GM18951 (cell line): ENCODE data around the gene CALHM4.

Source experiments
- POLR2A ChIP-seq: IDR thresholded peaks from 4 replicates; pipeline ENCODE4 v1.6.1; 2011; ENCODE audit warnings: mild to moderate bottlenecking; ENCODE audit not compliant: insufficient read length, insufficient read depth; ENCODE audit errors: extremely low read depth
- in situ Hi-C: fragments of 300-500 bp; cut with MboI; formaldehyde crosslinking; loops from one replicate; pipeline ENCODE4 v1.12.0; 2022; ENCODE audit warnings: low sequenced_read_pairs, mixed read lengths, inconsistent platforms; ENCODE audit not compliant: unreplicated experiment

Gene CALHM4

DNA sequence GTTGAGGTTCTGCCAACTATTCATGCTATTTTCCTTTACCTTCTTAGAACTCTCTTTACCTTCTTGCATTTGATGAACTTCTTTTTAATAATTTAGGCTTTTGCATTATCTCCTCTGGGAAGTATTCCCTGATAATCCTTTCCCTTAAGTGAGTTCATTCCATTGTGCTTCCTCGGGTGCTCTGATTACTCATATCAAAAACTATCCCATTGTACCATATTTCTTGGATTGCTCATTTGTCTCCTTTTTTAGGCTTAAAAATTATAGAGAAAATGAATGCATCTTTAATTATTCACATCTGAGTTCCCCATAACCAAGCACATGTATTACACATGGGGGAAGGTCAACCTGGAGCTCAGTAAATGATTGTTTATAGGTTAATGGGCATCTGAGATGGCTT, 2.5 kb downstream of the CALHM4 start:
- in situ Hi-C loops, result loop anchor here (25.0 kb wide), 1 partner anchor 544 kb away; no protein-coding TSS in a partner anchor
- no peak for TF ChIP-seq POLR2A

DNA sequence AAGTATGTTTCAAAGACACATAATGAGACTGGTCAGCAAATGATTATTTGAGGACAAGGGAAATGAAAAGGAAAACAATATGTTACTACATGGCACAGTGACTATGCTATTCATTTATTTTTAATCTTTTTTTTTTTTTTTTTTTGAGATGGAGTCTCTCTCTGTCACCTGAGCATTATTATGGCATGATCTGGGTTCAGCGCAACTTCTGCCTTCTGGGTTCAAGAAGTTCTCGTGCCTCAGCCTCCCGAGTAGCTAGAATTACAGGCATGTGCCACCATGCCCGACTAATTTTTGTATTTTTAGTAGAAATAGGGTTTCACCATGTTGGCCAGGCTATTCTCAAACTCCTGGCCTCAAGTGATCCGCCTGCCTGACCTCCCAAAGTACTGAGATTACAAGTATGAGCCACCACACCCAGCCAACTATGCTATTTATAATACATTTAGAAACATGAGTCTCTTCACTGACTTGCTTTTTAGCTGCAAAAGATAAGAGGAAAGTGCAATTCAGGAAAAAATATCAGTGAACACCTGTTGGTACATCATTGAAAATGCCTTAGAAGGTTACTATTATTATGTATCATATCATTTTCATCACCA, 3.4 kb downstream of the CALHM4 start:
- TF ChIP-seq POLR2A, result no peak
- in situ Hi-C loops, result loop anchor here (25.0 kb wide), 1 partner anchor 545 kb away; no protein-coding TSS in a partner anchor

DNA sequence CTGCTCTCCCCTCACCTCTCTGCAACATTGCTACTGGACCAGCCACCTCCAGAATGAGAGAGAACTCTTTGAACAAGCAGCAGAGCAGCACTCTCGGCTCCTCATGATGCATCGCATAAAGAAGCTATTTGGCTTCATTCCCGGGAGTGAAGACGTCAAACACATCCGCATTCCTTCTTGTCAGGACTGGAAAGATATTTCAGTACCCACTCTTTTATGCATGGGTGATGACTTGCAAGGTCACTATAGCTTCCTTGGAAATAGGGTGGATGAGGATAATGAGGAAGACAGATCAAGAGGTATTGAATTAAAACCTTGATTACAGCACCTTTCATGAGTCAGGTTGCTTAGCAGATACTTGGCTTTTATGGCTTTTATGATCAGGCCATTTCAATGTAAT, 4.3 kb downstream of the CALHM4 start:
- no peak for TF ChIP-seq POLR2A
- in situ Hi-C loops, result loop anchor here (25.0 kb wide), 1 partner anchor 546 kb away; no protein-coding TSS in a partner anchor

DNA sequence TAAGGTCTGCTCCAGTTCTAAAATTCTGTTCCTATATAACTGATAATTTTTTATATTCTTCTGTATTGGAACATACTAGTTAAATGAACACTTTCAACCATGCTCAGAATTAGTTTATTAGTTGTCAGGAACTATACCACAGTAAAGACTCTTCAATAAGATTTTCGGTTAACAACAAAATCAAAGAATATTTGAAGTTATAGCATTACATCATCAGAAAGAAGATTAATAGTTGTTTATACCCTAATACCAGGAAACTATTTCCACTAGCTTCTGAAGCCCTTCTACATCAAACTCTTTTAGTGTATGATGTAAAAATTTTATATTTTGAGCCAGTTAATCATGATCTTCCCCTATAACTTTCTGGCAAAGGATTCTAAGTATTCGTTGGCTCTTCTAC, 6.6 kb downstream of the CALHM4 start:
- no peak for TF ChIP-seq POLR2A
- in situ Hi-C loops, result loop anchor here (25.0 kb wide), 1 partner anchor 548 kb away; no protein-coding TSS in a partner anchor

DNA sequence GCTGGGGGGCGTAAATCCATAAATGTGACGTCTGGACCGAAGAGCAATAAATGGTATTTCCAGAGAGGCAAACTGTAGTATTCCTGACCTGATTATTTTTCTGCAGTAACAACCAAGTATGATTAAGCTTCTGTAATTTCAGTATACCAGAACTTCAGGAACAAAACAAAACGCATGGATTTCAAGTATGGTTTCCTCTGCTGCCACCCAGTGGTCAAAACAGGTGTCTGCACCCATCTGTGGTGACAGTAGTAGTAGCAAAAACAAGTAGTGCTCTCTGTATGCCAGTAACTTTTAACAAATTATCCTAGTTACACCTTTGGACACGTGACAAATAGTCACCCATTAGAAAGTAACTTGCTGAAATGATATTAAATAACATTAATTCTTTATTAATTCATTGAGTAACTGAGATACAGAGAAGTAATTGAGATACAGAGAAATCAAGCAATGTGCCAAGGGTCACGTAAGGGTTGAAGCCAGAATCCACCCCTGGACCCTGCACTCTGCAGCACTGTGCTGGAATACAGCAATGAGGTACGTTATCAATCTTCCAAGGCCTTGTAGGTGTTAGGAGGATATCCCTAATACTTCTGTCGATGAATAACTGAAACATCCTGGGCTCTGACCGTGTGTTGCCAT, 7.9 kb downstream of the CALHM4 start:
- no peak for TF ChIP-seq POLR2A
- in situ Hi-C loops, result loop anchor here (25.0 kb wide), 1 partner anchor 549 kb away; no protein-coding TSS in a partner anchor

DNA sequence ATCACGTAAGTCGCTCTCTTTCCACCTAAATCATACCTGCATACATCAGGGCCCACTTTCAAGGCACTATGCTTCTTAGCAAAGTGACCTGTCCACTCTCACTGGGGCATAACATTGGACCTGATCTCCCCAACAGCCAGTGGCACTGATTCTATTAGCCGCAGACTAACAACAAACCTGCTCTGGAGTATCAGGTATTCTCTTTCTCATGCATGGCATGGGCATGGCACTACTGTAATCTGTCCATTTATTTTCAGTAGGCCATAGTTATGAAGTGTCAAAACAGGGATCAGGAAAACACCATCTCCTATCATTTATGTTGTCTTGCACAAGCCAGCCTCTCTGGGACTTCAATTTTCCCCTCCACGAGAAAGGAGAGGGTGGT, 8.5 kb downstream of the CALHM4 start:
- in situ Hi-C loops, result loop anchor here (25.0 kb wide), 1 partner anchor 550 kb away; no protein-coding TSS in a partner anchor
- no peak for TF ChIP-seq POLR2A

DNA sequence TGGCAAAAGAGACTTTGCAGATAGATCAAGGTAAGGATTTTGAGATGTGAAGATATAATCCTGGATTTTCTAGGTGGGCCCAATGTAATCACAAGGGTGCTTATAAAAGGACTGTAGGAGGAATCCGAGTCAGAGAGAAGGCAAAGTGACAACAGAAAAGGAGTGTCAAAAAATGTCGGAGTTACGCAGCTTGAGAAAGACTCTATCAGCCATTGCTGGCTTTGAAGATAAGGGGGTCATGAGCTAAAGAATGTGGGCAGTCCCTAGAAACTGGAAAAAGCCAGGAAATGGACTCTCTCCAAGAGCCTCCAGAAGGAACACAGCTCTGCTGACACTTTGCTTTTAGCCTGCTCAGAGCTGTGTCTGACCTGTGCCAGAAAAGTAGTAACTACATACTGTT, 9.1 kb downstream of the CALHM4 start:
- TF ChIP-seq POLR2A, result no peak
- in situ Hi-C loops, result loop anchor here (25.0 kb wide), 1 partner anchor 550 kb away; no protein-coding TSS in a partner anchor

DNA sequence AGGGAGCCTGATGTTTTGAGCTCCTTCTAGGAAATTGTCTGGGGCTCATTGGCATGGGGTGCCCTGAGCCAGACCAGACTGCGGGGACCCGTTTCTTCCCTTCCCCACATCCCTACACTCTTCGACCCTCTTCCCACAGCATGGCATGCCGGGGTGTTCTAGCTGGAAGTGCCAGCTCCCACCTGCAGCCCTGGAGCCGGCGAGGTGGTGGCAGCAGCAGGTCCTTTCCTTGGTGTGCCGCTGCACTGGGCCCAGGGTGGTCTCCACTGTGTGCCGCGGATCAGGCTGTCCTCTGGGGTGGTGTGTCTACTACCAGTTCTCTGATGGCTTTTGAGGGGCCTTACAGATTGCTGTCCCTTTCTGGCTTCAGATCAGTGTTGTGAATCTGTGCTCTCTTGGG, 10.3 kb downstream of the CALHM4 start:
- no peak for TF ChIP-seq POLR2A
- in situ Hi-C loops, result loop anchor here (25.0 kb wide), 1 partner anchor 552 kb away; no protein-coding TSS in a partner anchor

DNA sequence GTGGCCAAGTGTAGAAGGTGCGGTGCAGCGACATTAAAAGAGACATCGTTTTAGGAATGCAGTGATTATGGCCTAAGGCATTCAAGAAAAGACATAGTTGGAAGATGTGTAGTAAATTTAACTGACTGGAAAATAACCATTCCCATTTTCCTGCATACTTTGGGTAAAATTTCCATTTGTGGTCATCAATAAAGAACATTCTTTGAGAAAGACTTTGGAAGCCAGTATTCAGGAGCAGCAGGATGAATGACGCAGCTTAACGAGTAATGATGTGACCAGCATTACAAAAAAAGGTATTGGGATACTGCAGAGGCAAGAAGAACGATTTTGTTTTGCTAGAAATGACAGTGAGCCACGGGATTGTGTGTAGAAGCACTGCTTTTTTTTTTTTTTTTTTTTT, 10.8 kb downstream of the CALHM4 start:
- TF ChIP-seq POLR2A, result no peak
- in situ Hi-C loops, result loop anchor here (25.0 kb wide), 1 partner anchor 552 kb away; no protein-coding TSS in a partner anchor

DNA sequence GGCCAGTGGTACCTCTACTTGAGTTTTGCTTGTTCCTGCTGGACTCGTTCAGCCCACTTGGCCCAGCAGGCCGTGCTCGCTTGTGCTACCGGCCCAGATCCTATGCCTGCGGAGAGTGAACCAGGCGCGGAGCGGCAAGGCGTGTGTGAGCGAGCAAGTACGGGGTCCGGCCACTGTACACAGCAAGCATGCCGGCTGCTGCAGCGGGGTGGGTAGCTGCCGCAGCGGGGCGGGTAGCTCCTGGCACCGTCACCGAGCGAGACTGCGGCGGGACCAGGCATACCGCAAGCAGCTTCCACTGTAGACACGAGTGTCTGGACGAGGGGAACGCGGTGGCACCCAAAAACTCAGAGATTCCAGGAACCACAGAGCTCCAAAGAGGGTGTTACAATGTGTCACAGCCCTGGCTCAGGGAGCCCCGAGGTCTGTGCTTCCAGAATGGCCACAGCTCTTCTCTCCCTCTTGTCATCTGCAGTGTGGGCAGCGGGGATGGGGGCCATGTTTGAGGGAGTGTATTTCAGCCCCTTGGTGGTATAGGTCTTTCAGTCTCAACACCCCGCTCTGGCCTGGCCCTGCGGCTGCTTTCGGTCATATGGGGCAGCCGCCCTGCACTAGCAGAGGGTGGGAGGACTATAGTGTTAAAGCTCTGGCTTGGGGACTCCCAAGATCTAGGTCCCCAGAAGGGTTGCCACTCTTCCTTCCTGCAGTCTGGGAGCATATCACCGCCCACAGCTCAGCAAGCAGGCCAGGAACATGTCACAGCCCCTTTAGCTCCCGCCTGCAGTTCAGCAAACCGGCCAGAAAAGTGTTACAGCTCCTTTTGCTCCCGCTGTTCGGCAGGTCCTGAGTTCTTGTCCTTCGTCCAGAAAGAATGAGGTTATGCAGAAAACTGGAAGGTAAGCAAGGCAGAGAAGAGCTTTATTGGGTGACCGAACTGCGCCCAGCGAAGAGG, 11.6 kb downstream of the CALHM4 start:
- in situ Hi-C loops, result loop anchor here (25.0 kb wide), 1 partner anchor 553 kb away; no protein-coding TSS in a partner anchor
- TF ChIP-seq POLR2A, result no peak

DNA sequence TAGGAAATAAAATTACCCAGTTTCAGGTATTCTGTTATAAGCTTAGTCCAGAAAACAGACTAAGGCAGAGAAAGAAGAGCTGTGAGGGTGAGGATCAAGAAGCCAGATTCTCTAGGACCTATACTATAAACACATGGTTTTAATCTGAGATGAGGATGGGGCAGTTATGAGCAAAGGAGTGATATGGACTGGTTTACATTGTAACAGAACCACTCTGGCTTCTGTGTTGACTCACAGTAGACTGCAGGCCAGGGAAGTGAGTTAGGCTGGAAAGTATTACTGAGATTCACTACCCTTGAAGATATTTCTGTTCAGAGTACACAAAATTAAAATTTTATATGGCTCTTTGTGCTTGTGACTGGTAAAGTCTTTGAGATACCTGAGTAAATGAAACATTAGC, 14.6 kb downstream of the CALHM4 start:
- in situ Hi-C loops, result loop anchor here (25.0 kb wide), 1 partner anchor 556 kb away; no protein-coding TSS in a partner anchor
- TF ChIP-seq POLR2A, result no peak

DNA sequence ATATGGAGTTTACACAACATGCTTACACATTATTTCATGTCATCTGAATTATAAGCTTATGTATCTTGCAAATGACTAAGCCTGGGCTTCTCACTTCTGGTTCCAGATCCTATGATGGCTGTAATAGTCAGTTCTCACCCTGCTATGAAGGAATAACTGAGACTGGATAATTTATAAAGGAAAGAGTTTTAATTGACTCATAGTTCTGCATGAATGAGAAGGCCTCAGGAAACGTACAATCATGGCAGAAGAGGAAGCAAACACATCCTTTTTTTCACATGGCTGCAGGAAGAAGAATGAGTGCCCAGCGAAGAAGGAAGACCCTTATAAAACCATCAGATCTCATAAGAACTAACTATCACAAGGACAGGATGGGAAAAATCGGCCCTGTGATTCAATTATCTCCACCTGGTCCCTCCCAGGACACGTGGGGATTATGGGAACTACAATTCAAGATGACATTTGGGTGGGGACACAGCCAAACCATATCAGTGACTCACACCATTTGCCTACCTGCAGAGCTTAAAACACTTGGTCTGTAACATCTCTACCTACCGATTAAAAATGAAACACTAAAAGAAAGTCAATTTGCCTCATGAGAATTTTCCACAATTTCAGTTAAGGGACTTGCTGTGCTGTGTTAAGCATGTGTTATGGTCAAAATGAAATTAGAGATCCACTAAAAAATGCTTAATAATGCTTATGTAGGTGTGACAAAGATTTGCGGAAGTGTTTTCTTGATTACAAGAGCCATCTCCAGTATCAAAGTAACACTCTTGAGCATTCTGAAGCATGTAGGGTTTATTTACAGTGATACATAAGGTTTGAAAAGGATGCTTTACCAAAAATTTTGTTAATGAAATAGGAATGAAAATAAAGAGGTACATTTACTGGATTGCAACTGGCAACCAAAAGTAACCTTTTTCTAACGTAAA, 15.5 kb downstream of the CALHM4 start:
- no peak for TF ChIP-seq POLR2A
- in situ Hi-C loops, result loop anchor here (25.0 kb wide), 1 partner anchor 557 kb away; no protein-coding TSS in a partner anchor
